Stimulated activated CD4-positive, alpha-beta T cell treated with anti-CD3 and anti-CD28 coated beads, Interleukin-15, amount 100 ng/mL, for 24 hours (primary cell): ENCODE results near the gene CHCT1.

Experiments
- DNase-seq: peaks from one replicate; pipeline ENCODE4 v3.0.0-alpha.2; 2020

The CHCT1 gene

GRCh38 chr17:60443713-60444112 lies 21.4 kb downstream of the CHCT1 start:
- no peak for DNase-seq

- DNase-seq = no peak
These were observed 22.9 kb downstream of the CHCT1 start for GRCh38 chr17:60445144-60445543.

- DNase-seq = no peak
These were observed 25.1 kb downstream of the CHCT1 start for GRCh38 chr17:60447375-60447774.

- DNase-seq = no peak
These were observed 28.8 kb downstream of the CHCT1 start for GRCh38 chr17:60451071-60451470.

GRCh38 chr17:60451965-60452364 lies 29.7 kb downstream of the CHCT1 start:
- no peak for DNase-seq

- DNase-seq = no peak
These were observed 33.1 kb downstream of the CHCT1 start for GRCh38 chr17:60455378-60455777.

- no peak for DNase-seq
These were observed 34.9 kb downstream of the CHCT1 start for GRCh38 chr17:60457148-60457547.

- DNase-seq = no peak
These were observed 39.3 kb downstream of the CHCT1 start for GRCh38 chr17:60461584-60461983.

GRCh38 chr17:60463157-60463835 lies 41.0 kb downstream of the CHCT1 start:
- no peak for DNase-seq

GRCh38 chr17:60464343-60464742 lies 42.1 kb downstream of the CHCT1 start:
- DNase-seq = no peak

- DNase-seq = no peak
These were observed 46.1 kb downstream of the CHCT1 start for GRCh38 chr17:60468371-60468770.

- DNase-seq = no peak
These were observed 49.2 kb downstream of the CHCT1 start for GRCh38 chr17:60471451-60471850.

- no peak for DNase-seq
These were observed 50.2 kb downstream of the CHCT1 start for GRCh38 chr17:60472449-60472848.

GRCh38 chr17:60473788-60474187 lies 51.5 kb downstream of the CHCT1 start:
- DNase-seq = no peak
